ENCODE measurements around the gene AQP7.
"Not testable (repeated sequence)": the region's sequence is repeated elsewhere in the genome, so short reads cannot be mapped to it uniquely, and the experiment has no call there.

AQP7 gene

DNA sequence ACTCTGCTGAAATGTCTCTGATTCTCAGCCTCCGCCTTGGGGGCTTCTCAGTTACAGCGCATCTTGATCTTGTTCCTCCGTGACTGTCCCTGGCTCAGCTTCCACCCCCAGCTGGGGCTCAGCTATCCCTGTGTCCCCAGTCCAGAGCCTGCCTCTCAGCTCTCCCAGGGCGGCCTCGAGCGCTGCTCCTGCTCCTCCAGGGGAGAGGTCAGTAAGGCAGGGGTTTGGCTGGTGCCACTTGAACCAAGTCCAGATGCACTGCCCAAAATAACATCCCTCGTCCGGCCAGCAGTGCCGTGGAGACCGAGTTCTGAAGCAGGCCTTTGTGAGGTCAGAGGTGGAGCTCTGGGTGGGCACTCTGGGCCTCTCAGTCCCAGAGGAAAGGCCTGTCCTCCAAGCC, at the start of gene AQP7:
Gene AQP7 (minus strand): TSS at position 198 of the 400 bp plus-strand sequence. CDS start 1,306 bp downstream, outside the sequence.
- DNase-seq, result not testable (repeated sequence)

DNA sequence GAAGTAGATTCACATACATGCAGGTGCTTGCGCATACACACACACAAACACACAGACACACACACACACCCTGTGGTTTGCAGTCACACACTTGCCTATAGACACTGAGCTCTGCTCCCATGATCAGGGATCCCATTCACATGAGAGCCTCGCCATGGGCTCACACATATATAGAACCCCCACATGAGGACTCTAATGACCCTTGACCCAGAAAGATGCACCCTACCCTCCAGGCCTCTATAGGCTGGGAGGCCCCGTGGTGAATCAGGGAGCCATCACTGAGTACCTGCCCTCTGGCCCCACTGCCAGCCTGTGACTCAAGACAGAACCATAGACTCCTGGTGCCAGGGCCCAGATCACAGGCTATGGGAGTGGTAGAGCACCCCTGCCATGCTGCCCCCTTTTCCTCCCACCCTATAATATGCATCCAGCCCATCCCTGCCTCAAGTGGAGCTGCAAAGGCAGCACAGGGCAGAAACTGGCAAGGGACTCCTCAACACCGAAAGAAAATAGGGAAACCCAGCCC, 48.3 kb upstream of the AQP7 start:
- no peak for DNase-seq

DNA sequence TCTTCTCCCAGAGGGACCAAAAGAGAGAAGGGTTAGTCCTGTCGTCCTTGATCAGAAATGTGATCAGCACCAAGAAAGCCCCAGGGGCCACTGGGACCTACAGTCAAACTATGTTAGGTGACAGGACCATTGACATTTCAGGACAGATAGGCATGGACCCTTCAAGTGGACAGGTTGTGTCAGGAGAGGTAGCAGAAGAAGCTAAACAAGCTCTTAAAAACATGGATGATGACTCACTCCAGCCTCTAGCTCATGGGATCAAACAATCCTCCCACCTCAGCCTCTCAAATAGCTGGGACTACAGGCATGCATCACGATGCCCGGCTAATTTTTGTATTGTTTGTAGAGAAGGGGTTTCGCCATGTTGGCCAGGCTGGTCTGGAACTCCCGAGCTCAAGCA, 47.3 kb upstream of the AQP7 start:
- no peak for DNase-seq

DNA sequence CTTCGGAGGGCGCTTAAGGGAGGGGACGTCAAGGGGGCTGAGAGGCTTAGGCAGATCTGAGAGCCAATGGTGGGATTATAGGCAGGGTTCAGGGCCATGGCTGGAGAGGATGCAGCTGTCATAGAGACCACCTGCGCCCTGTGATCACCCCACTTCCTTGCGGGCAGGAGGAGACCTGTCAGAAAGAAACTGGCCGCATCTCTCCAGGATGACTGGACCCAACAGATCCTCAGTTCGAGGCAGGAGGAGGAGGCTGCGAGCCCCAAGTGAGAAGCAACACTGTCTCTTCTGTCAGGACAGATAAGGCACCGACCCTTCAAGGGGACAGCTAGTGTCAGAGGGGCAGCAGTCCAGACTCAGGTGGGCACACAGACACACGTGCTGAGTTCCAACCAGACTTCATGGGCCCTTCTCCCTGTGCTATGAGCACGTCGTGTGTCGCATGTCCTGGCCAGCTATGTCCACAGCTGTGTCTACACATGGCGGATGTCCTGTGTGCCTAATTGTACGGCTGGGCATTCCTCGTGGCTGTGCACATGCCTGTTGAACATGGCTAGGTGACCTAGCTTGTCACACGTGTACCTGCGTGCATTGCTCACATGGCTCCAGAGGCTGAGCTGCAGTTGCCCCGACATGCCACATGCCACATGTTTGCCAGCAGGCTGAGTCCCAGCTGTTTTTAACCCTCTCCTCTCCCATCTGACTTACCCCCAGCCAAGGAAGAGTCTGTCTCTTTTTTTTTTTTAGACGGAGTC, 45.6 kb upstream of the AQP7 start:
- DNase-seq, result no peak

DNA sequence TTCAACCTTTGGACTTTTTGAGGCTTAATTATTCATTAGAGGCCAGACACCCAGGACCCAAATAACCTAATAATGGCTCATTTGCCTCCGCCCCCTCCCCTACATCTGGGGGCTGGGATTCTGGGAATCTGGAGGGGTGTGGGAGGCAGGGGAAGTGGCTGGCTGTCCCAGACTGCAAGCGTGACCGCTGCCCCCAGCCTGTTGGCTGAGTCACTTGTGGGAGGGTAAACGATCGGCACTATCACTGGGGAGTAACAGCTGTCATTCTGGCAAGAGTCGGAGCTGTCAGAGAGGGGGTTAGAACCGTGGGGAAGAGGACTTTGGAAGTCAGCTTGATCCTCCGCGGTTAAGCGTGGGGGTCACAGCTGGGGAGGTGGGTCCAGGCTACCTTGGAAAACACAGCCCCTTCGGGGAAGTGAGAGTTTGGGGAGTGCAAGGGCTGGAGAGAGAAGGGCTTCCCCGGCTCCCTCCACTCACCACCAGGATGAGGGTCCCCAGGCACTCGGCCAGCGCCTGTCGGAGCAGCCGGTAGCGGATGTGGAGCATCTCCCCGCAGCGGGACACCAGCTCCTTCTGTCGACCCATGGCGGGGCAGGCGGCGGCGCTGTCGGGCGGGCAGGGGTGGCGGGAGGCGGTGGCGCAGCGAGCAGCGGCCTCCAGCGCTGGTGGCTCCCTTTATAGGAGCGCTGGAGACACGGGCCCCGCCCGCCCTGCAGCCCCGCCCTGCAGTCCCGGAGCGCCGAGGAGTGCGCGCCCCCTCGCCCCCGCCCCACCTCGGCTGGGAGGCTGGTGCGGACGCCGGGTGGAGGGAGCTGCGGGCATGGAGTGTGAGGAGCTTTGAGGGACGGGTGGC, 44.8 kb upstream of the AQP7 start, which contains the start of gene AQP3:
Gene AQP3 (minus strand): TSS at position 648 of the 853 bp plus-strand sequence. CDS start 63 bp downstream, at position 585.
- no peak for DNase-seq

DNA sequence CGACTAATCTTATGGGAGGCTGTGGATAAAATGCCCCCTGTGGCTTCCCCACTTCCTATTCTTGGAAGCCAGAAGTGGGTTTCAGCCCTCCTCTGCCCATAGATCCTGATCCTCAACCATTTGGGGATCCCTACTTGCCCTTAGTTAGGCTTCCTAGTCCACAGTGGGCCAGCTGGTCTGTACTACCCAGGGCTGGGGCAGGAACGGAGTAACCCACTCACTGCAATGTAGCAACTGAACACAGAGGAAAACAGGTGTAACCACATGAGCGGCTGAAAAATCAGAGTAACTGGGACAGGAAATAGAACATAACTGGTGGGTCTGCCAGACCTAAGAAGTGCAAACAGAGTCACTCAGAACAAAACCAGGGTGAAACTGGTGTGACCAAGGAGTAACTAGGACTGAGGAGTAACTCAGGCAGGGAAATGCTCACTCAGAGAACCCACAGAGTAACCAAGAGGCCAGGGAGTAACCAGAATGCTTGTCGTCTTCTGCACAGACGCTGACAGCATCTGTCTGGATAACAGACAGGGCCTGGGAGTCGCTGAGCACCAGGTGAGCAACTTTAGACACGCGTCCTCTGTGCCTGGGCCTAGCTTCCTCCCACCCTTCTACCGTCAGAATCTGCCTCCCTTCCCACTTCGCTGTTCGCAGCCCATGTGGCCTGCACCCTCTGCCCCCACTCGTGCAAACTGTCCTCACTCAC, 44.0 kb upstream of the AQP7 start:
- no peak for DNase-seq

DNA sequence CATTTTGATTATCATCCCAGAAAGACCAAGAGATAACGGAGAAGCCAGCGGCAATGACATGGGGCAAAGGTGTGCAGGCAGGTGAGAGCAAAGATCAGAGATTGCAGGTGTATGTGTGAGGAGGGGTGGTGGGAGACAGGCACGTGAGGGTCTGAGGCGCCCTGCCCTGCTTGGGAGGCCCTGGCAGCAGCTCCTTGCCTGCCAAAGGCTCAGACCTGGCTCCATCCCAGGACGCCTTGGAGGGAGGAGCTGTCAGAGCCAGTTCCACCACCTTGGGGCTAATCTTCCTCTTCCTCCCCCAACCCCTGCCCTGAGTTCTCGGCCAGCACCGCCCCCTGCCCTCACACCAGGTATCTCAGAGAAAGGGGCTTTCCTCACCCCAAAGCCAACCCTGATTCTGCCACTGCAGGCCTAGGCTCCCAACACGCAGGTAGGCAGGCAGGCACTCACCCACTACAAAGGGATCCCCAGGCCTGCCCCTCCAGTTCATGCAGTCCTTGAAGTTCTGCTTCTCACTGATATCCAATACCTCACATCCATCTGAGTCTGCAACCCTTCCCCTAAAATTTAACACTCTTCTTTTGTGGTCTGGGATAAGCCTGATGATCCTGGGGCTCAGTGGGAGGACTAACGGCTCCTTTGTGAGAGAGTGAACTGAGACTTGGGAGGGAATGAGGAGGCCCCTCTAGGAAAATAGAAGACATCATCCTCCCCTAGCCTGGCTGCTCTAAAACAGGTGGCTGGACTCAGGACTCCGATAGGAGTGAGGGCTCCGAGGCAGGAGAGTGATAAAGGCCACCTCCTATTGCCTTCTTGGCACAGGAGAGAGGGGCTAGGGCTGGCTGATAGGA, 43.2 kb upstream of the AQP7 start:
- DNase-seq, result no peak

DNA sequence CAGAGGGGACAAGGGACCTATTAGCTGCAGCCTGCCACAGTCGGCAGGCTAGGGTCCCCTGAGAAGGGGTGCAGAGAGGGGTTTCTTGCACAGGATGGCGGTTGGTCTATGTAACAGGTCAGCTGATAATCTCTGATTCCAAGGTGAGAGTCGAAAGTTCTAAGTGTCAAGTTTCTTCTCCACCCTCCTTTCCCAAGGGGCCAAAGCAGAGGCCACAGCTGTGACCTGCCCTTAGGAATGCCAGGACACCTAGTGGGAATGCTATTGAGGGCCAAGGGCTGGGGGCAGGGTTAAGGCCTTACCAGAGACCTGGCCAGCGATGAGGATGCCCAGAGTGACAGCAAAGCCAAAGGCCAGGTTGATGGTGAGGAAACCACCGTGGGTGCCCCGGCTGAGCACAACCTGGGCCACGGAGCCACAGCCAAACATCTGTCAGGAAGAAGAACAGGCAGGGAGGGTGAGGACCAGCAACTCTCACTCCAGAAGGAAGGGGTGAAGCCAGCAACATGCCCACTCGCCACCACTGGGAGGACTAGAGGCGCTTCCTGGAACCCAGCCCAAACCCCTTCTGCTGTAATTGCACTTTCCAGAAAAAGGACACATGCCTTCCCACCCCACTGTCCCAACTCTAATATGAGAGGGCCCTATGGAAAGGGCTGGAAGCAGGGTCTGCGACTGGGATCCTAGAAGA, 41.2 kb upstream of the AQP7 start:
- no peak for DNase-seq

DNA sequence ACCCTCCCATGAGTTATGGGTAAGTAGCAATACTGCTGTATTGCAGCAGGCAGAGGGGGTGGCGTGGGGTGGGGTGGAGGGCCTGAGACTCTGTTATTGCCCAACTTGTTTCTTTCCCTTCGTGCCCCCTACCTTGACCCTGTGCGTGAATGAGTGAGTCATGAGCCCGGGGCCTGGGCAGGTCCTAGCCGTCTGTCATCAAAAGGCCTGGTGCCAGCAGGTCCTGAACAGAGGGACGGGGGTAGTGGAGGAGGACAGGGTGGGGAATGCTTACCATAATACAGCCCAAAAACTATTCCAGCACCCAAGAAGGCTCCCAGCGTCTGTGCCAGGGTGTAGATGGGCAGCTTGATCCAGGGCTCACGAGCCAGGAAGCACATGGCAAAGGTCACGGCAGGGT, 40.7 kb upstream of the AQP7 start:
- no peak for DNase-seq

DNA sequence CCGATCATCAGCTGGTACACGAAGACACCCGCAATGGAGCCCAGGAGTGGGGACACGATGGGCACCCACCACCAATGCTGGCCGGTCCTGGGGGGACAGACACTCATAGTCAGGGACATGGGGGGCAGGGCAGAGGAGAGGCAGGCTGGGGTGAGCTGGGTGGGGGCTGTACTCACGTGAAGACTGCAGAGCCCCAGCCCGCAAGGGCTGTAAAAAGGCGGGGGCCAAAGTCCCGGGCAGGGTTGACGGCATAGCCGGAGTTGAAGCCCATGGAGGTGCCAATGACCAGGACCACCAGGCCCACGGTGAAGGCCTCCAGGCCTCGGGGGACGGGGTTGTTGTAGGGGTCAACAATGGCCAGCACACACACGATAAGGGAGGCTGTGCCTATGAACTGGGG, 39.8 kb upstream of the AQP7 start:
- no peak for DNase-seq

DNA sequence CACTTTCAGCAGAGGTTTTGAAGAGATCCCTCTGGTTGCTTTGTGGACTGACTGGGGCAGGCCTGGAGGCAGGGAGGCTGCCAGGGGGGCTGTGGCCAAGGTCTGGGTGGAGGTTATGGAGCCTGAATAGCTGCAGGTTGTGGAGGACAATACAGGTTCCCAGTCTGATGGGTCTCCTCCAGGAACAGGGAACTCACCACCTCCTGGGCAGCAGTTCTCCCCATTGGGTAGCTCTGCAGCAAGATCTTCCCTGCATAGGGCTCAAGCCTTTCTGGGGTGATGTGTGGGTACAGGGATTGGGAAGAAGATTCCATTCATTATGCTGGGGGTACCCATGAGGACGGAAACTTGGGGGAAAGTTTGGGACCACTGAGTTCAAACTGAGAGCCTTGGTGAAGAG, 38.2 kb upstream of the AQP7 start:
- DNase-seq, result no peak

DNA sequence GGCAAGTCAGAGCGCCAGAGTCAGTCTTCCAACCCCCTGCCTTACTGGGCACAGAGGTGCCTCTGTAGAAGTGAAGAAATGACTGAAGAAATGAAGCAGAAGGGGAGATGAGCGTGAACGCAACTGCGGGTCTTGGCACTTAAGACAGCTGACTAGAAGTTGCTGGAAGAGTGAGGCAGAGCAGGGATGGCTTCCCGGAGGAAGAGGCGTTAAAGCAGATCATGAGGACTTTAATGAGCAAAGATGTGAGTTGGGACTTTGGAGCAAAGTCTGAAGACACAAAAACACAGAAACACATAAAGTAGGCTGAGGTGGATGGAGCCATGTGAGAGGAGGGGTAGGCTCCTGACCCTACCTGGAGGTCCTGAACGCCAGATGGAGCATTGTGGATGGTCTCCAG, 37.8 kb upstream of the AQP7 start:
- DNase-seq, result no peak

DNA sequence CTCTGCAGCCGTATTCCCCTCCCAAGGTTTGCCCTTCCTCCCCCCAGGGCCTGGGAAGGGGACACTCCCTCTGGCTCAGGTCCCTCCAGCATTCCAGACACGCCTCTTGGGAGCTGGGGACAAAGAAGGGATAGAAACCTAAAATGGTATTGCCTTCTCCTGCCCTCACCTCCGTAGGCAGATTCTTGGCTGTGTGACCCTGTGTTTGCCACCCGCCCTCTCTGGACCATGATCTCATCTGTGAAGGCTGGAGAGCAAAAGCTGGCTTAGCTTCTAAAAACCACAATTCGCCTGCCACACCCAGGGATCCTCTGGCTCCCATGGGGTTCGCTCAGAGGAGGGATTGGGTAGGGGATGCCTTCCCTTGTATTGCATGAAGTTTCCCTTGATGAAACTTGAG, 37.4 kb upstream of the AQP7 start:
- no peak for DNase-seq

DNA sequence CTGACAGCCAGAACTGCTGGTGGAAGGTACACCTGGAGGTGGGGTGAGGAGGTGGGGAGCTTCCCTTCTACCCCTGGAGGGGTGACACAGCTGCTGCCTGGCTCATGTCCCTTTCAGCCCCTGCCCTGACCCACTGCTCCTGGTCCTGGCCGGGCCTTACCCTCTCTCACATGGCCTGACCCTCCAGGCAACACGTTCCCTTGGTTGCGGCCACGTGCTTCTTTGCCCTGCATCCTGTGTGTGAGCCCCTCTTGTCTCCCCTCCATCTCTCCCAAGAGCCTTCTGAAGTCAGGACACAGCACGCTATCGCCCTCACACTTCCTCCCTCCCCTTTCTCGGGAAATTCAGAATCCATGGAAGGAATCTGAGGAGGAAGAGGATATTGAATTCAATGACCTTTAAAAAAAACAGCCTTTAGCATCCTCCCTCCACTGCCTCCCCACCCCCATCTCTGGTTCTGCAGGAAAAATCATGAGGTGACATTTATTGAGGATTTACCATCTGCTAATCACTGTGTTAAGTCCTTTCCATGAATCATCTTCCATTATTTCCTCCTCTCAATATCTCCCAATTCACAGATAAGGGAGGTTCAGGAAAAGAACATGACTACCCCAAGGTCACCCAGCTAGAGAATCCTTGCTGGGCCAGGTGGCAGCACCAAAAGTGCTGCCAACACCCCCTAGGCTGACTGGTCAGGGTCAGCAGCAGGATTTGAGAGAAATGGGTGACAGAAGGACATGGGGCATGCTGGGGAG, 36.7 kb upstream of the AQP7 start:
- DNase-seq, result no peak

DNA sequence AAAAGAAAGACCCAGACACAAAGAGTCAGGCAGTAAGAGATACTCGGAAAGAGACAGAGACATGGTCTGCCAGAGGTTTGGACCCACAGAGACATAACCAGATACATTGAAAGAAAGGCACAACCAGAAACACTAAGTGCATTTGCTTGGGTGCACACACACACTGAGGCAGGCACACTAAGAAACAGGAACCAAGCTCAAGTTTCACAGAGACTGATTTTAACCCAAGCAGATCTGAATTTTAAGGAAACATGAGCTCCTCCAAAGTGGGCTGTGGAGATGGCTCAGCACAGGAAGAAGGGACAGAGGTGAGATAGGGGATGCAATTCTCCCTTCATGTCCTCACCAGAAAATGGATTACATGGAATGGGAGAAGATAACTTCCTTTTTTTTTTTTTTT, 35.5 kb upstream of the AQP7 start:
- no peak for DNase-seq

DNA sequence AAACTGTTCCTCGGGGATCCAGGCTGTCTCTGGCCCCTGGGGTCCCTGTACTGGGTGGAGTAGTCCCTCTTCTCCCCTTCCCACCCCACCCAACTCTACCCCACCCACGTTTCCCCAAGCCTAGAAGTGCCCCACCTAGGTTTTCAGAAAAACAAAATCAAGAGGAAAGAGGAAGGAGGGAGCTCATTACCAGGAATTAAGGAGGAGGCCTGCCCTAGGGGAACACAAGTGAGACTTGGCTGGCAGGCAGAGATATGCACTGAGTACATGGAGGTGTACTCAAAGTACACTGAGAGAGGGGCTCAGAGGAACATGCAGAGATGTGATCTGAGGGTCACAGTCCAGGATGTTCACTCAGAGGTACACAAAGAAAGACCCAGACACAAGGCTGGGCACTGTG, 34.8 kb upstream of the AQP7 start:
- no peak for DNase-seq

DNA sequence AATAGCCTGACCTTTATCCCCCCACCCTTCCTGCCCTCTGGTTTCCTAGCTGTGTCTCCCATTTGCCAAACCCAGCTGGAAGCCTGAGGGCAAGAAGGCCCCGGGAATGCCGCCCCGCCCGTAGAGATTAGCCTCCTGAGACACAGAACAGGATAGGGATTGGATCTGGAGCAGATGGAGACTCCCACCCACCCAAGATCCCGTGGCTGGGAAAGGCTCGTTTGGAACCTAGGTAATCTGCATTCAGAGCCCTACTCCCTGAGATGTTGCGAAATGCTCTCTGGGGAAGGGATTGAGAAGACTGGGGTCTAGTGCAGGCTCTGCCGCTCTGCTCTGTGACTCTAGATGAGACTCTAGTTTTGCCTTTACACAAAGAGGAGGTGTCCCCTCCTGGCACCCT, 34.1 kb upstream of the AQP7 start:
- DNase-seq, result no peak

DNA sequence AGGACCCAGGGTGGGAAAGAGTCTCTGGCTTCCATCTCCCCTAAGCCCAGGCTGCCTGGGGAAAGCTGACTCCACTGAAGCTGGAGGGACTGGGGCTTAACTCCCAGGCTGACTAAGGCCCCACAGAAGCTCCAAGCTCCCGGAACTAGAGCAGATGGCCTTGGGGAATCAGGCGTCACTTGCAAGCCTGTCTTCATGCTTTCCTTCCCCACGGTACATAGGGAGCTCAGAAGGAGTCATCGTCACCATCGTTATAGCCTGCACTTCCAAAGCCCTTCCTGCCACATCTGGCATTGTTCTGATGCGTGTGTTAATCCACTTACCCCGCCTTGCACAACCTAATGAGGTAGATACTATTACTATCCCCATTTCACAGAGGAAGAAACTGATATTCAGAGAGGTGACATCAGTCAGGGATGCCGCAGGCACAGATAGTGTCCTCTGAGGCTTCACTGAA, 33.5 kb upstream of the AQP7 start:
- no peak for DNase-seq

DNA sequence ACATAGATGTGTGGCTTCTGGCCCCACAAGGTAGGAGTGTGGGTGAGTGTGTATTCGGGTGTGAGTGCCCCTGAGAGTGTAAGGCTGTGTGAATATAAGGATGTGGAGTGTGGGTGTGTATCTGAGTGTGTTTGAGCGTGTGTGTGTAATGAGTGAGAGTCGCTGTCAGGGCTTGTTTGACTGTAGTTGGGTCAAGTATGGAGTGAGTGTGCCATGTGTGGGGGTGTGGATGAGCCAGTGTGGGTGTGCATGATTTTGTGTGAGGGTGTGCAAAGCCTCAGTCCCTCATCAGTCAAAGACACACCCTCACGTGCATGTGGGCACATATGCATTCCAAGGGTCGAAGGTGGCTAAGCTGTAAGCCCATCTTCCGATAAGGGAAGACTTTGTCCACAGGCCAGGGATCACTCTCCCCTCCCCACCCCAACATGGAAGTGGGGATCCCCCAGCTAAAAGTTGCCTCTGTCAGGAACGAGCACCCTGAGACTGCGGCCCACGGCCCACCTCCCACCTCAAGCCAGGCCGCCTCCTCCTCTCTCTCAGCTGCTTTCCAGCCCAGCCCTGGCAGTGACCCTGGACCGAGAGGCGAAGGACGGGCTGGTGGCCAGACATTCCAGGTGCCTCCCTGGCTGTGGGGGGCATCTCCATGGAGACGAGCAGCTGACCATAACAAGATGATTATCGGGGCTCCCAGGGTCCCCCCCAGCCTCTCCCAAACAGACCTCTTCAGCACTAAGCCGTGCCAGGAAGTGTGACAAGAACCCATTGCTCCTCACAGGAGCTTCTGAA, 32.1 kb upstream of the AQP7 start:
- no peak for DNase-seq

DNA sequence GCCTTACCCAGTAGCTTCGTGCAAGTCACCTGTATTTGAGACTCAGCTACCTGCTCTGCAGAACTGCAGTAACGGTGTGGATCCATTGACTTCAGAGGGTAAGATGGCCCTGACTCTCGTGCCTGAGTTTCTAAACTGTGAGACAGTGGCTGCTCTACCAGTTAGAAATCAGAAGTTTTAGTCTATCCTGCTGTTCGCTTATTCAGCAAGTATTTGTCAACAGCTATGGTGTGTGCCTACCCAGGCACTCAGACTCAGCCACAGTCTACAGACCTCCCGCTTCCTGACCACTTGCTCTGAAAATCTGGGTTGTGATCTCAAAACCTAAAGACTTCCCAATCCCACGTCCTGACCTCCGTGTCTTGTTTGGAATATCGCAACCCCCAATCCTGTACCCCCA, 31.5 kb upstream of the AQP7 start:
- no peak for DNase-seq

Measured in cortex of kidney (tissue), 1 donor.